Stimulated activated CD4-positive, alpha-beta T cell treated with anti-CD3 and anti-CD28 coated beads, TNF-alpha, amount 100 ng/mL, for 24 hours (primary cell): ENCODE results near the gene GFAP.
A peak's percentile ranks its signal among the peaks of the same experiment; 100 is the strongest.

Experiments
- DNase-seq, 3 experiments: peaks; one replicate each; pipeline ENCODE4 v3.0.0-alpha.2; 2020; ENCODE audit warnings: low read depth in 3 of 3

Gene GFAP

GRCh38 chr17:44914148-44914547, 1.2 kb downstream of the GFAP start:
- DNase-seq, result no peak

GRCh38 chr17:44913676-44914075, 1.6 kb downstream of the GFAP start:
- no peak for DNase-seq

GRCh38 chr17:44912763-44913544, 2.3 kb downstream of the GFAP start:
- no peak for DNase-seq

GRCh38 chr17:44911133-44912001, 3.9 kb downstream of the GFAP start:
- peak; percentile 9 to 54 (median 28) for DNase-seq

GRCh38 chr17:44910231-44911106, 4.8 kb downstream of the GFAP start:
- no peak for DNase-seq

GRCh38 chr17:44909681-44910144, 5.6 kb downstream of the GFAP start:
- DNase-seq, result no peak

- DNase-seq, result no peak
Observed at GRCh38 chr17:44908761-44909326, 6.5 kb downstream of the GFAP start.

- DNase-seq, result no peak
Observed at GRCh38 chr17:44907729-44908470, 7.4 kb downstream of the GFAP start.

- no peak for DNase-seq
Observed at GRCh38 chr17:44906763-44907728, 8.3 kb downstream of the GFAP start.

GRCh38 chr17:44906010-44906646, 9.2 kb downstream of the GFAP start:
- DNase-seq, result no peak

GRCh38 chr17:44905006-44906000, 10.0 kb downstream of the GFAP start:
- no peak for DNase-seq

GRCh38 chr17:44904001-44904984, 11.0 kb downstream of the GFAP start:
- DNase-seq, result no peak

GRCh38 chr17:44903012-44903685, 12.2 kb downstream of the GFAP start:
- no peak for DNase-seq

GRCh38 chr17:44902135-44902760, 13.1 kb downstream of the GFAP start:
- no peak for DNase-seq

GRCh38 chr17:44901411-44901921, 13.8 kb downstream of the GFAP start:
- no peak for DNase-seq
